Duodenal mucosa (tissue), 2 donors: ENCODE results near the gene HIC2.
"Not testable (repeated sequence)": the region's sequence is repeated elsewhere in the genome, so short reads cannot be mapped to it uniquely, and the experiment has no call there.

ENCODE experiments used
- H3K27ac ChIP-seq: one replicate; pipeline ENCODE4 v1.7.0; 2013; ENCODE audit warnings: low read depth, low read length
- H3K27me3 ChIP-seq, 2 donors: one replicate each; pipeline ENCODE4 v1.7.0; 2013; ENCODE audit warnings: low read length in 2 of 2, control low read depth in 1 of 2; ENCODE audit not compliant: insufficient read depth in 2 of 2, control insufficient read depth in 1 of 2
- H3K36me3 ChIP-seq, 2 donors: one replicate each; pipeline ENCODE4 v1.7.0; 2013; ENCODE audit warnings: low read length in 2 of 2, control low read depth in 1 of 2; ENCODE audit not compliant: insufficient read depth in 2 of 2, control insufficient read depth in 1 of 2
- H3K4me1 ChIP-seq, 2 donors: one replicate each; pipeline ENCODE4 v1.7.0; 2013; ENCODE audit warnings: low read length in 2 of 2, control low read depth in 1 of 2; ENCODE audit not compliant: insufficient read depth in 2 of 2, control insufficient read depth in 1 of 2
- H3K4me3 ChIP-seq, 2 donors: one replicate each; pipeline ENCODE4 v1.7.0; 2013; ENCODE audit warnings: low read length in 2 of 2, low read depth in 1 of 2
- H3K9ac ChIP-seq, 2 donors: one replicate each; pipeline ENCODE4 v1.7.0; 2013; ENCODE audit warnings: low read length in 2 of 2, low read depth in 1 of 2
- H3K9me3 ChIP-seq, 2 donors: one replicate each; pipeline ENCODE4 v1.7.0; 2013; ENCODE audit warnings: low read length in 2 of 2, control low read depth in 1 of 2; ENCODE audit not compliant: control insufficient read depth in 1 of 2

HIC2 gene

GRCh38 chr22:21417227-21417746 lies at the start of gene HIC2:
HIC2 (plus strand) TSS chr22:21417371; CDS start chr22:21442832, 25,461 bp downstream.
- not testable (repeated sequence) for H3K9me3 ChIP-seq, H3K9ac ChIP-seq, H3K4me1 ChIP-seq, H3K27ac ChIP-seq, H3K36me3 ChIP-seq, H3K27me3 ChIP-seq
- H3K4me3 ChIP-seq = peak within 1 kb of the TSS in 1 of 2 donors; percentile 36

- not testable (repeated sequence) for H3K4me3 ChIP-seq, H3K9me3 ChIP-seq, H3K4me1 ChIP-seq, H3K9ac ChIP-seq, H3K36me3 ChIP-seq, H3K27ac ChIP-seq, H3K27me3 ChIP-seq
These were observed 48.4 kb upstream of the HIC2 start for GRCh38 chr22:21368603-21369310.

- H3K4me1 ChIP-seq, H3K36me3 ChIP-seq, H3K9ac ChIP-seq, H3K9me3 ChIP-seq, H3K27ac ChIP-seq, H3K27me3 ChIP-seq, H3K4me3 ChIP-seq: not testable (repeated sequence)
These were observed 41.3 kb upstream of the HIC2 start for GRCh38 chr22:21375880-21376279.

- H3K27me3 ChIP-seq, H3K4me3 ChIP-seq, H3K36me3 ChIP-seq, H3K27ac ChIP-seq, H3K9ac ChIP-seq, H3K9me3 ChIP-seq, H3K4me1 ChIP-seq: not testable (repeated sequence)
These were observed 33.3 kb upstream of the HIC2 start, which contains the start of gene RIMBP3B for GRCh38 chr22:21383701-21384467. RIMBP3B (plus strand) TSS chr22:21383751; CDS start chr22:21383859, 108 bp downstream.

GRCh38 chr22:21384468-21385357 lies 32.5 kb upstream of the HIC2 start:
- H3K9me3 ChIP-seq, H3K4me1 ChIP-seq, H3K9ac ChIP-seq, H3K4me3 ChIP-seq, H3K27ac ChIP-seq, H3K27me3 ChIP-seq, H3K36me3 ChIP-seq: not testable (repeated sequence)

GRCh38 chr22:21389480-21389879 lies 27.7 kb upstream of the HIC2 start:
- not testable (repeated sequence) for H3K4me3 ChIP-seq, H3K27me3 ChIP-seq

GRCh38 chr22:21390013-21390412 lies 27.2 kb upstream of the HIC2 start:
- not testable (repeated sequence) for H3K36me3 ChIP-seq, H3K9ac ChIP-seq, H3K9me3 ChIP-seq, H3K4me1 ChIP-seq, H3K27me3 ChIP-seq, H3K4me3 ChIP-seq, H3K27ac ChIP-seq

More at GRCh38 chr22:21389480-21389879, 27.7 kb upstream of the HIC2 start:
- H3K27ac ChIP-seq, H3K9me3 ChIP-seq, H3K36me3 ChIP-seq, H3K4me1 ChIP-seq, H3K9ac ChIP-seq: not testable (repeated sequence)

- H3K9ac ChIP-seq, H3K4me3 ChIP-seq, H3K27me3 ChIP-seq, H3K4me1 ChIP-seq, H3K9me3 ChIP-seq, H3K27ac ChIP-seq, H3K36me3 ChIP-seq: not testable (repeated sequence)
These were observed 22.6 kb upstream of the HIC2 start for GRCh38 chr22:21394613-21395012.

GRCh38 chr22:21401197-21401969 lies 15.8 kb upstream of the HIC2 start:
- H3K27me3 ChIP-seq, H3K27ac ChIP-seq, H3K9me3 ChIP-seq, H3K36me3 ChIP-seq, H3K4me3 ChIP-seq, H3K9ac ChIP-seq, H3K4me1 ChIP-seq: not testable (repeated sequence)
